Testis (tissue), 2 donors: ENCODE data around the gene ZBTB20.

Experiments
- POLR2A ChIP-seq: fragments of 450-650 bp; IDR thresholded peaks from one replicate; pipeline ENCODE4 v1.6.1; 2017; ENCODE audit warnings: antibody characterized with exemption, mild to moderate bottlenecking, moderate library complexity
- TF ChIP-seq, protein P1 (sequence below), 3 experiments: fragments of 450-650 bp in 2 of 3; fragments of 200-600 bp in 1 of 3; sonication (generic) in 1 of 3; IDR thresholded peaks; one replicate each; pipeline ENCODE4 v1.5.1; 2016 to 2019; ENCODE audit warnings: antibody characterized with exemption in 3 of 3, mild to moderate bottlenecking in 2 of 3, moderate library complexity in 1 of 3

GRCh38 chr3:114850898-114851297 is 296.2 kb downstream of the ZBTB20 start:
- no peak for TF ChIP-seq POLR2A
- TF ChIP-seq, protein P1, sequence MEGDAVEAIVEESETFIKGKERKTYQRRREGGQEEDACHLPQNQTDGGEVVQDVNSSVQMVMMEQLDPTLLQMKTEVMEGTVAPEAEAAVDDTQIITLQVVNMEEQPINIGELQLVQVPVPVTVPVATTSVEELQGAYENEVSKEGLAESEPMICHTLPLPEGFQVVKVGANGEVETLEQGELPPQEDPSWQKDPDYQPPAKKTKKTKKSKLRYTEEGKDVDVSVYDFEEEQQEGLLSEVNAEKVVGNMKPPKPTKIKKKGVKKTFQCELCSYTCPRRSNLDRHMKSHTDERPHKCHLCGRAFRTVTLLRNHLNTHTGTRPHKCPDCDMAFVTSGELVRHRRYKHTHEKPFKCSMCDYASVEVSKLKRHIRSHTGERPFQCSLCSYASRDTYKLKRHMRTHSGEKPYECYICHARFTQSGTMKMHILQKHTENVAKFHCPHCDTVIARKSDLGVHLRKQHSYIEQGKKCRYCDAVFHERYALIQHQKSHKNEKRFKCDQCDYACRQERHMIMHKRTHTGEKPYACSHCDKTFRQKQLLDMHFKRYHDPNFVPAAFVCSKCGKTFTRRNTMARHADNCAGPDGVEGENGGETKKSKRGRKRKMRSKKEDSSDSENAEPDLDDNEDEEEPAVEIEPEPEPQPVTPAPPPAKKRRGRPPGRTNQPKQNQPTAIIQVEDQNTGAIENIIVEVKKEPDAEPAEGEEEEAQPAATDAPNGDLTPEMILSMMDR (IDR thresholded peaks at IDR 0.05): no peak
